Lower leg skin (tissue), 4 donors: Measurements from ENCODE around the gene STX16. TPM values are rescaled to one million over a fixed set of nuclear protein-coding genes. Genes with fewer than 3 reads are reported as not detected.

ENCODE experiments used
- DNase-seq, 2 donors: peaks; one replicate each; pipeline ENCODE4 v3.0.0-alpha.2; 2019; ENCODE audit warnings: low spot score in 2 of 2
- H3K4me3 ChIP-seq: fragments of 200-600 bp; sonication (generic); 2 replicates; pipeline ENCODE4 v1.5.1; 2017; ENCODE audit warnings: mild to moderate bottlenecking, low read depth; ENCODE audit not compliant: poor library complexity, severe bottlenecking
- CTCF ChIP-seq, 3 donors: fragments of 450-650 bp; IDR thresholded peaks; one replicate each; pipeline ENCODE4 v1.5.1; 2016; ENCODE audit warnings: antibody characterized with exemption in 3 of 3, mild to moderate bottlenecking in 3 of 3, moderate library complexity in 2 of 3
- POLR2A ChIP-seq, 2 donors: fragments of 450-650 bp; IDR thresholded peaks; one replicate each; pipeline ENCODE4 v1.6.1; 2016 to 2017; ENCODE audit warnings: antibody characterized with exemption in 2 of 2, mild to moderate bottlenecking in 1 of 2, moderate library complexity in 1 of 2
- WGBS, 2 donors: methylation state at CpG; one replicate each; pipeline ENCODE4 v1.1.5; 2018; 5-methylcytosine and 5-hydroxymethylcytosine counted together
- intact Hi-C: fragments of 100-400 bp; cut with DNase I; formaldehyde crosslinking; loops from one replicate; pipeline ENCODE4 v1.15.0; 2023; ENCODE audit warnings: low total_unique reads
- total RNA-seq, 4 donors: library from RNA; depleted of rRNA; stranded (reverse); fragments of >200 nt; gene quantifications; one replicate each; pipeline ENCODE4 v1.1.0, GENCODE V29; 2016

STX16 gene
- total RNA-seq, 4 donors from 2014 or later = 36.0 to 52.1 (median 44.2) TPM

DNA sequence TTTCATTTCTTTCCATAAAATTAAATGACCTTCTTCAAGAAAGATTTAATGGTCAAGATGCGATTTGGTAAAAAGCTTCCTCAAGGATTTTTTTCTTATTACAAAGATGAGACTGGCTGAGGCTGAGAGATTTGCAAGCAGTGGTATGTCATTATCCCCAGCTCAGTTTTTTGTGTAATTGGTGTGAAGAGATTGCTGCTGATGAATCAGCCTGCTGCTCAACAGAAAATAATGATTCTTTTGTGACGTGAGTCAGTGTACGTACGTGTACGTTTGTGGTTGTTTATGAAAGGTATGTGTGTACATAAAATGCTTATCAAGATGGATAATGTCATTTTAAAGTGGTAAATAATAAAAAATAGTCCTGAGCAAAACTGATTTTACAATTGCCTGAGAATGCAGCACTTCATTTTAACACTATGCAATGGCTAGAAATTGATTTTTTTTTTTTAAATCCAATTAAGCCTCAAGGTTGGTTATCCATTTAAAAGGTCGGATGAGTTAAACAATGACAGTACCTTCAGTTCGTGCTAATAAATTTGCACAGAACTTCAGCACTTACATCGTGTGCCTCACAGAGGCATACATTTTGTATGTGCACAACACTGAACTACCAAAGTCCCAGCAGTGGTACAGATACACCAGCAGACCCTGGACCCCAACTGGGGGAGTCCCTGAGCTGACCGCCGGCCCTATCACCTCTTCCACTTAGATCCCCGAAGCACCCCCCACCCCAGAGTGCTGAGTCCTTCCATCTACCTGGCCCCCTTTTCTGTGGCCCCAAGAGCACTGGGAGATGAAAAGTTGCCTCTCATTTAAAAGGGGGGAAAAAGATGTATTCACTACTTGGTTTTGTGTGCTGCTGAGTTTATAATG lies 31.8 kb downstream of the STX16 start:
- no peak for DNase-seq
- intact Hi-C loops = no loop called here
- 90 to 97% methylated on average over 11 of the region's 11 CpGs for WGBS, 2 donors
- TF ChIP-seq CTCF (IDR thresholded peaks at IDR 0.05) (no peak), POLR2A (IDR thresholded peaks at IDR 0.05) (no peak)
- no peak overlapping the region for H3K4me3 ChIP-seq

GRCh38 chr20:58684291-58684690 lies 33.2 kb downstream of the STX16 start:
- H3K4me3 ChIP-seq = no peak overlapping the region
- intact Hi-C loops = no loop called here
- no peak for DNase-seq
- WGBS, 2 donors = 95 to 98% methylated on average over 2 of the region's 2 CpGs
- TF ChIP-seq CTCF (IDR thresholded peaks at IDR 0.05) (no peak), POLR2A (IDR thresholded peaks at IDR 0.05) (no peak)

GRCh38 chr20:58685988-58686387 lies 34.9 kb downstream of the STX16 start:
- no peak for TF ChIP-seq POLR2A (IDR thresholded peaks at IDR 0.05)
- TF ChIP-seq CTCF (IDR thresholded peaks at IDR 0.05) = no peak
- H3K4me3 ChIP-seq = no peak overlapping the region
- intact Hi-C loops = loop anchor here (1.0 kb wide), 1 partner anchor 28 kb away; no protein-coding TSS in a partner anchor
- WGBS, 2 donors = 93 to 94% methylated on average over 5 of the region's 5 CpGs
- peak in 1 of 2 donors; percentile 53 for DNase-seq

DNA sequence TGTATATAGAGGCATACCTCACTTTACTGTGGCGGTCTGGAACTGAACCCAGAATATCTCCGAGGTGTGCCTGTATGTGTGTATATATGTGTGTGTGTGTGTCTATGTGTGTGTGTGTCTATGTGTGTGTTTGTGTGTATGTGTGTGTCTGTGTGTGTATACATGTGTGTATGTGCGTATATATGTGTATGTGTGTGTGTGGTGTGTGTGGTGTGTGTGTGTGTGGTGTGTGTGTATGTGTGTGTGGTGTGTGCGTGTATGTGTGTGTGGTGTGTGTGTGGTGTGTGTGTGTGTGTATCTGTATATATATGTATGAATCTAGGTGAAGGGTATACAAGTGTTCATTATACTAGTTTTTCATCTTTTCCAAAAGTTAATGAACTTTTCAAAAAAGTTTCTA lies 37.3 kb downstream of the STX16 start:
- DNase-seq = no peak
- H3K4me3 ChIP-seq = no peak overlapping the region
- no peak for TF ChIP-seq POLR2A (IDR thresholded peaks at IDR 0.05)
- TF ChIP-seq CTCF (IDR thresholded peaks at IDR 0.05) = no peak
- intact Hi-C loops = no loop called here
- 82 to 86% methylated on average over 4 of the region's 4 CpGs for WGBS, 2 donors

- TF ChIP-seq CTCF (IDR thresholded peaks at IDR 0.05) (no peak), POLR2A (IDR thresholded peaks at IDR 0.05) (no peak)
- DNase-seq = peak in 1 of 2 donors; percentile 52
- intact Hi-C loops = no loop called here
- H3K4me3 ChIP-seq = no peak overlapping the region
- WGBS, 2 donors = 56 to 72% methylated on average over 6 of the region's 6 CpGs
Measured at GRCh38 chr20:58688840-58689239, 37.8 kb downstream of the STX16 start.
